Esophagus (tissue), 2 donors: ENCODE results near the gene CUTC. TPM values are rescaled to one million over a fixed set of nuclear protein-coding genes. Genes with fewer than 3 reads are reported as not detected.

Experiments used
- H3K27ac ChIP-seq, 2 donors: one replicate each; pipeline ENCODE4 v1.5.1; 2013; ENCODE audit warnings: low read depth in 2 of 2, mild to moderate bottlenecking in 2 of 2, inconsistent platforms in 1 of 2, low read length in 1 of 2, moderate library complexity in 1 of 2
- H3K27me3 ChIP-seq, 2 donors: one replicate each; pipeline ENCODE4 v1.6.1; 2013; ENCODE audit warnings: low read length in 2 of 2, control low read depth in 1 of 2, mild to moderate bottlenecking in 1 of 2; ENCODE audit not compliant: insufficient read depth in 2 of 2, control insufficient read depth in 1 of 2
- H3K36me3 ChIP-seq, 2 donors: one replicate each; pipeline ENCODE4 v1.6.1; 2013; ENCODE audit warnings: low read length in 1 of 2; ENCODE audit not compliant: control insufficient read depth in 2 of 2, insufficient read depth in 2 of 2
- H3K4me1 ChIP-seq, 2 donors: one replicate each; pipeline ENCODE4 v1.6.1; 2013; ENCODE audit warnings: low read length in 1 of 2; ENCODE audit not compliant: control insufficient read depth in 2 of 2, insufficient read depth in 2 of 2
- H3K4me3 ChIP-seq, 2 donors: one replicate each; pipeline ENCODE4 v1.5.1; 2013; ENCODE audit warnings: low read length in 2 of 2, mild to moderate bottlenecking in 2 of 2, low read depth in 1 of 2, moderate library complexity in 1 of 2
- H3K9me3 ChIP-seq, 2 donors: one replicate each; pipeline ENCODE4 v1.6.1; 2013; ENCODE audit warnings: mild to moderate bottlenecking in 2 of 2, low read depth in 1 of 2, low read length in 1 of 2, moderate library complexity in 1 of 2; ENCODE audit not compliant: control insufficient read depth in 2 of 2, insufficient read depth in 1 of 2
- WGBS, 2 donors: extraction: QIAGEN DNeasy Blood & Tissue Kit; methylation state at CpG; one replicate each; pipeline ENCODE4 v1.1.7; 2013; 5-methylcytosine and 5-hydroxymethylcytosine counted together
- polyA plus RNA-seq, 2 donors: library from polyadenylated mRNA; stranded (reverse); fragments of 200-250 nt; gene quantifications; one replicate each; pipeline ENCODE4 v1.2.3, GENCODE V29; 2013
- donor health status: healthy with polysubstance abuse.
- donor health status: Bipolar disorder and iron deficiency.

The CUTC gene, protein sequence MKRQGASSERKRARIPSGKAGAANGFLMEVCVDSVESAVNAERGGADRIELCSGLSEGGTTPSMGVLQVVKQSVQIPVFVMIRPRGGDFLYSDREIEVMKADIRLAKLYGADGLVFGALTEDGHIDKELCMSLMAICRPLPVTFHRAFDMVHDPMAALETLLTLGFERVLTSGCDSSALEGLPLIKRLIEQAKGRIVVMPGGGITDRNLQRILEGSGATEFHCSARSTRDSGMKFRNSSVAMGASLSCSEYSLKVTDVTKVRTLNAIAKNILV
- polyA plus RNA-seq, result 10 to 100 TPM; 15.5 to 19.0 TPM

DNA sequence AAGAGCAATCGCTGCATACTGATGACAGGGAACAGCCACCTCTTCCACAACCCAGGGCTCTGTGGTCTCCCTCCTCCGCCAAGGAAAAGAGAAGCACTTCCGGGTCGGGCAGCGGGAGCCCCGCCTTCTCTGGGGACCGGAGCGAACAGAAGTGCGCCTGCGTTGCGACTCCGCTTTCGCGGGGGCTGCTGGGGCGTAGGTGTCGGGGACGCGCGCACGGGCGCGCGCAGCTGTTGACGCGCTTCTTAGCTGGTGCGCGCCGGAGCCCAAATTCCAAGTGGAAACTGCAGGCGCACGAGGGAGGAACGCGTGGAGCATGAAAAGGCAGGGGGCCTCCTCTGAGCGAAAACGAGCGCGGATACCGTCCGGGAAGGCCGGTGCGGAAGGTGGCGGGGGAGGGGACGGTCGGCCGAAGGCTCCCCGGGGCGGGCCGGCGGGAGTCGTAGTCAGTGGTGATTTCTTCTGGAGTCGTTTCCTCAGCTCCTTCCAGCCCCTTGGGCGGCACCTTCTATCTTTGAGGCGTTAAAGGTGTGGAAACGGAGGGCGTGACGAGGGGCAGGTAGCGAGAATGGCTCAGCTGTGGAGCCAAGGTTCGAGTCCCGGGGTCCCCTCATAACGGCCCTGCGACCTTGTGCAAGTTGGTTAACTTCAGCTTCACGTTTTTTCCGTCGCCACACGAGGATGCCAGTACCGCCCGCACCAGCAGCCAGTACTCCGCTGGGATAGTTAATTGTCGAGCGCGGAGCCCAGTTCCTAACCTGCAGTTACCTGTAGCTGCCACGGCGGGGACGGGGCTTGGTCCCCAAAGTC lies at the start of gene CUTC, which contains the start of gene COX15:
CUTC (plus strand) TSS at position 202 of the 810 bp plus-strand sequence; CDS start at position 317, 115 bp downstream.
COX15 (minus strand) TSS at position 95 of the 810 bp plus-strand sequence; CDS start at position 17, 78 bp downstream.
- H3K36me3 ChIP-seq, result no peaks in the 10 kb centered on the region
- H3K9me3 ChIP-seq, result no peaks in the 10 kb centered on the region
- H3K27ac ChIP-seq, result peak within 1 kb of the TSS; percentile 93 to 99
- peak within 1 kb of the TSS; percentile 87 to 99 for H3K4me3 ChIP-seq
- 0% methylated on average over 73 of the region's 73 CpGs for WGBS, 2 donors
- H3K4me1 ChIP-seq, result no peaks in the 10 kb centered on the region
- H3K27me3 ChIP-seq, result no peaks in the 10 kb centered on the region

DNA sequence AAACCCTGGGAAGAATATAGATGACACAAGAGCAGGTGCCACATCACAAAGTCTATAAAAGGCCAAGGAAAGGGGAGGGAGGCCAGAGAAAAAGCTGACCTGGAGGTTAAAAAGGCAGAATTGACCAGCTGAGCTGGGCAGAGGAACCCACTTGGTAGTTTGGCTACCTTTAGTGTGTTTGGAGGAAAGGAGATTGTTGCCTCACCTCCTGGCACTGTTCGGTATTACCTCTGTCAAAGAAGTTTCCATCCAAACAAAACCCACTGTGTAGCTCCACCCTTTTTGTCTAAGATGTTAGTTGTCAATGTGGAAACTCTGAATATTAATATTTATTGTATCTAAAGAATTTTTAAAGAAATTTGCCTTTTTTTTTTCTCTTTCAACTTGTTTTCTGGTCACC lies 49.3 kb upstream of the CUTC start:
- Histone ChIP-seq H3K4me1 (peaks cover 0 to 2% of the 10 kb centered on the region in 2 donors), H3K4me3 (no peak overlapping the region), H3K27ac (peak overlapping the region; percentile 49 to 79), H3K9me3 (no peaks in the 10 kb centered on the region), H3K36me3 (peaks cover 3 to 6% of the 10 kb centered on the region in 2 donors), H3K27me3 (no peaks in the 10 kb centered on the region)
- 43 to 64% methylated on average over 1 of the region's 1 CpG for WGBS, 2 donors

DNA sequence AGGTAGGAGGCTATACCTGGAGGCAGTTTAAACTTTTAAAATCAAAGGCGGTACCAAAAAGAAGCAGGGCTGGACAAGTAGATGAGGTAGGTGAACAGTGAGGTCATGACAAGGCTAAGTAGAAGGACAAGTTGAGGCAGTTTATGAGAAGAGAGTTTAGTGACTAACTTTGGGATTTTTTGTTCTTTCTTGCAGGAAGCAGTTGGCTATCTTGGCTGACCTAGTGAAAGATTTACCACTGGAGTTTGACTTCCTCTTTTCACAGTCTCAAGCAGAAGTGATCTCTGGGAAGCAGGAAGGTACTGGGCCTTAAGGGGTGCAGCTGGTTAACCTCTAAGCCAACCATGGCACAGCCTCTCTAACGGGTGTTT lies 46.5 kb upstream of the CUTC start:
- Histone ChIP-seq H3K27ac (peak overlapping the region; percentile 71 to 82), H3K27me3 (no peaks in the 10 kb centered on the region), H3K4me1 (peaks cover 0 to 2% of the 10 kb centered on the region in 2 donors), H3K36me3 (no peaks in the 10 kb centered on the region), H3K9me3 (no peaks in the 10 kb centered on the region), H3K4me3 (no peak overlapping the region)
- WGBS, 2 donors, result 40 to 45% methylated on average over 2 of the region's 2 CpGs

DNA sequence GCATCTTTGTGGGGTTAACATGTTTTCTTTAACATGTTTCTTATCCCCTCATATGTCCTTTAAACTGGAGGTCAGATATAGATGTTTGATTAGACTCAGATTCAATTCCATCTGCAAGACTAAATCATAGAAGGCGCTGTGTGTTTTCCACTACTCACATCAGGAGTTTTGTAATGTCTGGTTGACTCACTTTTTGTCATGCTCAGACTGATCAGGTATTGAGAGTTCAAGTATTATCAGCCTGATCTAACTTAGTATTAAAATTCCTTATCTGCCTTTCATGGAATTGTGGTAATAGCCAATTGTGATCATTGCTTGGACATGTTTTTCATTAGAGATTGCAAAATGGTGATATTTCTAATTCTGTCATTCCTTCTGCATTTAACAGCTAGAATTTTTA lies 42.6 kb upstream of the CUTC start:
- no peak overlapping the region for H3K27ac ChIP-seq
- no peaks in the 10 kb centered on the region for H3K9me3 ChIP-seq
- H3K4me3 ChIP-seq, result no peak overlapping the region
- H3K4me1 ChIP-seq, result no peaks in the 10 kb centered on the region
- 62 to 88% methylated on average over 1 of the region's 1 CpG for WGBS, 2 donors
- H3K27me3 ChIP-seq, result no peaks in the 10 kb centered on the region
- peaks cover 0 to 4% of the 10 kb centered on the region in 2 donors for H3K36me3 ChIP-seq

DNA sequence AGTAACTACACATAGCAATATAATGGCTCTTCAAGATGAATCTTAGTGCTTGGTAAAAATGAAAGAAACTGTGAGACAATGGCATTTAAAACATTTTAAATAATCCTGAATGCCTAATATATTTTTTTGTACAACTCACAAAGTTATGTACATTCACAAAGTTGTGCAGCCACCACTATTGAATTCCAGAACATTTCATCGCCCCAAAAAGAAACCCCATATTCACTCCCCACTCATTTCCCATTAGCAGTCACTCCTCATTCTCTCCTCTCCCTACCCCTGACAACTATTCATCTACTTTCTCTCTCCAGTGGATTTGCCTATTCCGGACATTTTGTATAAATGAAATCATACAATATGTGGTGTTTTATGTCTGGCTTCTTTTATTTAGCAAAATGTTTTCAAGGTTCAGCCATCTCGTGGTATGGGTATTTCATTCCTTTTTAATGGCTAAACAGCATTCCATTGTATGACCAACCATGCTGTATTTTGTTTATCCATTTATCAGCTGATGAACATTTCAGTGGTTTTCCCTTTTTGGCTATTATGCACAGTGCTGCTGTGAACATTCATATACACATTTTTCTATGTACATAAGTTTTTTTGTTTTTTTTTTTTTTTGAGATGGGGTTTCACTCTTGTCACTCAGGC lies 38.0 kb upstream of the CUTC start:
- Histone ChIP-seq H3K27me3 (no peaks in the 10 kb centered on the region), H3K9me3 (no peaks in the 10 kb centered on the region), H3K4me3 (no peak overlapping the region), H3K27ac (no peak overlapping the region), H3K36me3 (peaks cover 9 to 12% of the 10 kb centered on the region in 2 donors), H3K4me1 (no peaks in the 10 kb centered on the region)
- 90 to 92% methylated on average over 3 of the region's 3 CpGs for WGBS, 2 donors

DNA sequence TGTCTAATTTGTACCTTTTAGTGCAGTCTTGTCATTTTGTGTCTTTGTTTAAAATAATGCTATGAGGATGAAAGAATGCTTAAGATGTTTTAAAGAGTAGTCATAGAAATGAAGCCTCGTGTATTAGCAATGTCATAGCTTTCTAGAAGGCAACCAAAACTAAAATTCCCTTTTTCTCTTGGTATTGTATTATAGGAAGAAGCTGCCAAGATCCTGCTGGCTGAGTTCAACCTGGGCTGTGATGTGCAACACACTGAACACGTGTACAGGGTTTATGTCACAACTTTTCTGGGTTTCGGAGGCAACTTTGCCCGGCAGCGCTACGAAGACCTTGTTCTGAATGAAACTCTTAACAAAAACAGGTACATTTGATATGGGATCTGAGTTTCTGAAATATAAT lies 36.3 kb upstream of the CUTC start:
- Histone ChIP-seq H3K36me3 (peaks cover 9 to 12% of the 10 kb centered on the region in 2 donors), H3K4me1 (no peaks in the 10 kb centered on the region), H3K9me3 (no peaks in the 10 kb centered on the region), H3K27me3 (no peaks in the 10 kb centered on the region), H3K27ac (no peak overlapping the region), H3K4me3 (no peak overlapping the region)
- WGBS, 2 donors, result 87 to 89% methylated on average over 6 of the region's 6 CpGs

DNA sequence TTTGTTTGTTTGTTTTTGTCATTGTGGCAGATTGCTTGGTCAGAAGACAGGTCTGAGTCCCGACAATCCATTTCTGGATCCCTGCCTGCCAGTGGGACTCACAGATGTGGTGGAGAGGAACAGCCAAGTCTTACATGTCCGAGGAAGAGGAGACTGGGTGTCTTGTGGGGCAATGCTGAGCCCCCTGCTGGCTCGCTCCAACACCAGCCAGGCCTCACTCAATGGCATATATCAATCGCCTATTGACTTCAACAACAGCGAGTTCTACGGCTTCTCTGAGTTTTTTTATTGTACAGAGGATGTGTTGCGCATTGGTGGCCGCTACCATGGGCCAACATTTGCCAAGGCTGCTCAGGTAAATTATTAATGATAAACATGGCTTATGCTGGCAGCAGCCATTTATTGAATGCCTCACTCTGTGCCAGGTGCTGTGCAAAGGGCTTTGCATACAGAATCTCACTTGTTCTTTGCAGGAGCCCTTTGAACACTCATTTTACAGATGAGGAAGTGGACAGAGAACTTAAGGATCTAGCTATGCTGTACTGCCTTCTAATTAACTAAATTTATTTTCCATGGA lies 33.4 kb upstream of the CUTC start:
- Histone ChIP-seq H3K4me3 (no peak overlapping the region), H3K4me1 (no peaks in the 10 kb centered on the region), H3K36me3 (peaks cover 10 to 12% of the 10 kb centered on the region in 2 donors), H3K27ac (no peak overlapping the region), H3K27me3 (no peaks in the 10 kb centered on the region), H3K9me3 (no peaks in the 10 kb centered on the region)
- 83 to 90% methylated on average over 8 of the region's 8 CpGs for WGBS, 2 donors

DNA sequence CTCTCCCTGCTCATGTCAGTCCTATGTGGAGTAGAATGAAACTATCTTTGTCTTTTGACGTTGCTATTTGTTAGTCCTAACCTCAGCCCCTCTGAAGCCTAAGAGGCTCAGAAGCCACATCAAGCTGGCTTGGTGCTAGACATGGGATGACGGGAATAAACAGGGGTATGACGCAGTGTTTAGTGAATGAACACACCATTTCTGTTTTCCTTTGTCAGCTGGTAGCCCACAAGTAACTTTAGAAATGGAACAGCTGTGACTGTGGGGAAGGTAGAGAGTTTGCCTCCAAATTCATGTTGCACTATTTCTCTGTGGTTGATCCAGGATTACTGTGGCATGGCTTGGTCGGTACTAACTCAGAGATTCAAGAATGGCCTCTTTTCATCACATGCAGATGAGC lies 31.4 kb upstream of the CUTC start:
- Histone ChIP-seq H3K9me3 (no peaks in the 10 kb centered on the region), H3K4me1 (no peaks in the 10 kb centered on the region), H3K36me3 (peaks cover 10 to 17% of the 10 kb centered on the region in 2 donors), H3K27ac (no peak overlapping the region), H3K4me3 (no peak overlapping the region), H3K27me3 (no peaks in the 10 kb centered on the region)
- 88 to 96% methylated on average over 4 of the region's 4 CpGs for WGBS, 2 donors

DNA sequence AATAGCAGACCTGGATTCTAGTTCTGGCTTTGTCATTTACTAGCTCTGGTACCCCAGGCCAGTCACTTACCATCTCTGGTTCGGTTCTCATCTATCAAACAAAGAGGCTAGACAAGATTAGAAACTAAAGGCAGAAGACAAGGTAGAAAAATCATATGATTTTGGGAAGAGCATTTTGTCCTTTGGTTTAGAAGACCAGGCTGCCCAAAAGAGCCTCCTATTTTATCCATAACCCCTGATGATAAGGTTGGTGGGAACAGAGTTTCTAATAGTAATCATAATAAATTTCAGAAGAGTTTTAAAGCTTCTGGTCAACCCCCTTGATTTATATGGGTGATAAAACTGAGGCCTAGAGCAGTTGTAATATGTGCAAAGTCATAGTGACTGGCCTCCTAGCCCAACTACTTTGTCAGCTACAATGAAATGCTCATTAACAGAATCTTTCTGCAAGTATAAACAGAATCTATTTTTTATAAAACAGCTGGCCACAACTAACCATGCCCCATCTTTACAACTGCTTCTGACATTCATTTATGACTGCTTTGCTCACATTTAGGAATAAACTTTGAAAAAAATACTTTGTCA lies 23.5 kb upstream of the CUTC start:
- Histone ChIP-seq H3K36me3 (peaks cover 5 to 11% of the 10 kb centered on the region in 2 donors), H3K4me3 (no peak overlapping the region), H3K27me3 (no peaks in the 10 kb centered on the region), H3K27ac (peak overlapping the region in 1 of 2 donors; percentile 34), H3K9me3 (no peaks in the 10 kb centered on the region), H3K4me1 (no peaks in the 10 kb centered on the region)
- WGBS, 2 donors, result 88 to 89% methylated on average over 1 of the region's 1 CpG
